Activated CD4-positive, alpha-beta T cell treated with anti-CD3 and anti-CD28 coated beads for 1 hour (primary cell): ENCODE measurements around the gene PPP1R9A.

Source experiments
- DNase-seq: peaks from one replicate; pipeline ENCODE4 v3.0.0-alpha.2; 2020

The PPP1R9A gene

DNA sequence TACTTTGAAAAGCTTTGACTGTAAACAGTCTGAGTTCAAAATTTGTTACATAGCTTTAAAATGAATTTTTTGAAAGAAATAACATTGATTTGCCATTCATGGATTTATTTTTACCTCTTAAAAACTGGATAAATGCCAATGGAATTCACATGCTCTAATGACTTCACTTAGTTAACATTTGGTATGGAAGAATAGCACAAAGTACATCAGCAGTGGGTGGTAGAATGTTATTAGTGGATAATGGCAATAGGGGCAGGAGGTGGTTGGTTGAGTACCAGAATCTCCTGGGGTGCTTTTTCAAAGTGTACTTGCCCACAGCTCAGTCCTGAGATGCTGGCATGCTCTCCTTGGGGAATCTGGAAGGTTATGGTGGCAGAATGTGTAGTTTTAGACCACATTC lies 4.7 kb downstream of the PPP1R9A start:
- no peak for DNase-seq

DNA sequence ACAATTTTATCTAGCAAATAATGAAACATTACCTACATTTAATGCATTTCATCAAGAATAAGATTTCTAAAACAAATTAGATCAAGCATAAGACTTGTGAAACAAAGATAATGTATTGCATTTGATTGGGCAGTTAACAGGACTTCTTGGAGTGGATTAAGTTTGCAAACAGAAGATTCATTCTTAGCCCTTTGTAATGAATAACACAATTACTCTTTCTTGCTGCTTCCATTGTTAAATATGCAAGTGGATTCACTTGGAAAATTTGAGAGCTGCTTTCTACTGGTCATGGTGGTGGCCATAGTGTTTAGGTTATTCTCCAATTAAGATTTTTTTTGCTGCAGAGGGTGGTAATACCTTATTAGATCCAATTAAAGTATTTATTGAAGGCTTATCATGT lies 6.0 kb downstream of the PPP1R9A start:
- no peak for DNase-seq

DNA sequence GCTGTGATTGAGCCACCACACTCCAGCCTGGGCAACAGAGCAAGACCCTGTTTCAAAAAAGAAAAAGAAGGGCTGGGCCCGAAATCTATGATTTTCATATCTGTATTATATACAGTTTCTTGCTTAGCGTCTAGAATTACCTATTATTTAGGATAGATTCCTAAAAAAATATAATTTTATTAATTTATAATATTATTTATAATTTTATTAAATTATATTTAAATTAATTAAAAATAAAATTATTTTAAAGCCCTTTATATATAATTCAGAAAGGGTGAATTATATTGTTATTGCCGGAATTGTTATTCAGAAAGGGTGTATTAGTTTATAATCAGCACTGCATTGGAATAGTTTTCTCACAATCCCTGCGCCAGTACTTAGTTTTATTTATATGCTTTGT lies 14.5 kb downstream of the PPP1R9A start:
- no peak for DNase-seq

DNA sequence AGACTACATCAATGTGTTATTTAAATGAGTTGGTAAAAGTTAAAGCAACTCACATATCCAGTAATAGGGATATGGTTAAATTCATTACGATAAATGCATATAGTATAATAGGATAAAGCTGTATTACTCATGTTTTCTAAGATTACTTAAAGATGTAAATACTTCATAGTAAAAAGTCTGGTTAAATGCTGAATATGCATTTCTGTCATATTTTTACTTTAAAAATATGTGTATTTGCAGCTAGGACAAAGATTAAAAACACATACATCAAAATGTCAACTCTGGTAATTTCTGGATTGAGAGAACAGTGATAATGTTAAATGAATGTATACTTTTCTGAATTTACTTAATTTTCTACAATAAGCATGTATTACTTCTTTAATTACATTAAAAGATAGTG lies 15.1 kb downstream of the PPP1R9A start:
- DNase-seq, result no peak

DNA sequence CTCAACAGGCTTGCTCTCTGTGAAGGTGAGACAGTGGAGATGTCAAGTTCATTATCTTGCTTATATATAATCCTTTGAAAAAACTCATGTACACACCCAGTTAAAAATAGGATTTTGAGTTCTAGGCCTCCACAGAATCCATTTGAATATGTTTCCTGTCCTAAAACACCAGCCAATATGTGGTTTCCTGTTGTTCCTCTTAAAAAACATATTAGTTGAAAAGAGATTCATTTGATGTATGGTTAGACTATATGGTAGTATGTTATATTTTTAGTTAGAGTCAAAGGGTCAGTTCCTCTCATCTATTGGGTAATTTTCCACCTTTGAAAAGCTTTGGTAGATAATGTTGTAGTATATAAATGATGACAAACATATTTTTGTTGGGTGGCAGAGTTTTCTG lies 16.0 kb downstream of the PPP1R9A start:
- no peak for DNase-seq

DNA sequence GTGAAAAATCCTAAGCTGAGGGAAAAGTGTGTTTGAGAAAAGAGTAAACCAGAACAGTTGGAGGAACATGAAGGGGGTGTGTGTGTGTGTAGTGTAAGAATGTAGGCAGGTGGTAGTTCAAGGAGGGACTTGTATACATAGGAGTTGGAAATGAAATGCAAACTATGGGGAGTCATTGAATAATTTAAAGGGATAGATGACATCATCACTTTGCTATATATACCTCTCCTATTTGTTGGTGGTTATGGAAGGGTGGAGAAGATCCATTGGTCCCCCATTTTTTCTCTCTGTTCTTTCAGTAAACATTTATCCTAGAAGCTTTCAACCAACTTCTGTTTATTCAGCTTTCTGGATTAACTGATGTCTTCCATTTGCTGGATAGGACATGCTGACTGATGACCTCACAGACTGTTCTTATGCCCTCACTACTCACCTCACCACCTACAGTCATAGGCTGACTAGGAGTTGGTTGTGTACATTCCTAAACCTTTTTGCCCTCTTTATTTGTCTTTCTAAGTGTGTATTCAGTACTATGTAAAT lies 20.8 kb downstream of the PPP1R9A start:
- DNase-seq, result no peak

DNA sequence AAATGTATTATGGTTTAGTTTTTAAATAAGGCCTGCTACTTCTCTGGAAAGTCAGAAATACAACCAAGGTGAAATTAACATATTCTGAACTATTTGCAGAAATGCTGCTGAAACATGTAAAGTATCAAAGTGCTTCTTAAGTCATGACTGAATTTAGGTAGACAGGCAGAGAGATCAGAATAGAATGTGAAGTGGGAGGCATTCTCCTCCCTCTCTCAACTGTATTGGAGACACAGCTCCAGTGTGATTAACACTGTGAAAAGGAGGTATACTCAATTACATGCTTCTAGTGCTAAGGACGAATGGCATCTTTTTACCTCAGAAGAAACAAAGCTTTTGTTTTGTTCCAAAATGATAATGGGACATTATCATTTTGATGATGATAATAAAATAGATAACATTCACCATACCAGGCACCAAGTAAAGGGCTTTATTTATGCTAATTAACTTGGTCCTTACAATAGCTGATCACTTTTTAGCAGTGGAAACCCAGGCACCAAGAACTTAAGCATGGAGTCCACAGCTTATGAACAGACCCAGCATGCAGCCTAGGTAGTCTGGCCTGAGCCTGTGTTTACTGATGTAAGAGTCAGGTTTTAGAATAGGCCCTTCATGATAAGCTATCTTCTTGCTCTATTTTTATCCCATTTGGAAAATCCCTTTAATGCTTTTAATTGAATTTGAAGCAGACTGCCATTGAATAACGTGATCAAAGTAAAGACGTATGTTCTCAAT lies 26.0 kb downstream of the PPP1R9A start:
- DNase-seq, result no peak

DNA sequence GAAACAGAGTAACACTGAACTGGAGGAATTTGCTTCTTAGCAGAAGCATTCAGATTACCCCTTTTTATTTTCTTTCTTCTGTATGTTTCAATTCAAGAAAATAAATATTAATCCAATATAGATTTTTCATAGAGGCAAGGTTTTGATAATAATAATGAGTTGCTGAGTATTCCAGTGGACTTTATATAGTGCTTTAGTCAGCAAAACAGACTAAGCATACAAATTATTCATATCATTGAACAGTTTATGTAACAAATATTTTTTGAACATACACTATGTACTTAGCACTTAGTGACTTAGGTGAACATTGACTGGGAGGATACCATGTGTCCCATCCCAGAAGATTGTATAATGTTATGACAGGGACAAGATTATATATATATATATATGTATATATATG lies 32.0 kb downstream of the PPP1R9A start:
- DNase-seq, result no peak

DNA sequence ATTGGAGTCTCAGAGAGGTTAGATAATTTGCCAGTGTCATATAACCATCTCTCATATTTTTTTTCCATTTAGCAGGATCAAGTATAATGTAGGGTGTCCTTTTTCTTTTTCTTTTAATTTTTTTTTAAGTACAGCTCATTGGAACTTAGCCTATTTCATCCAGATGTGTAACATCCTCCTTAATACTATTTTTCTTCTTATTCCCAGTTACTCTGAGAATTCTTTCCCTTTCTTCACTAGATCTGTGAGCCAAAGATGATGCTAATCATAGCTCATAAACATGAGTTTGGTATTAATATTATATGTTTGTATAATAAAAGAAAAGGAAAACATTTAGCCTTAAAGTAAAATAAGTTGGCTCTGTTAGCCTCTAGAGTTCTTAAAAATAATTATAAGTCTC lies 32.8 kb downstream of the PPP1R9A start:
- no peak for DNase-seq

DNA sequence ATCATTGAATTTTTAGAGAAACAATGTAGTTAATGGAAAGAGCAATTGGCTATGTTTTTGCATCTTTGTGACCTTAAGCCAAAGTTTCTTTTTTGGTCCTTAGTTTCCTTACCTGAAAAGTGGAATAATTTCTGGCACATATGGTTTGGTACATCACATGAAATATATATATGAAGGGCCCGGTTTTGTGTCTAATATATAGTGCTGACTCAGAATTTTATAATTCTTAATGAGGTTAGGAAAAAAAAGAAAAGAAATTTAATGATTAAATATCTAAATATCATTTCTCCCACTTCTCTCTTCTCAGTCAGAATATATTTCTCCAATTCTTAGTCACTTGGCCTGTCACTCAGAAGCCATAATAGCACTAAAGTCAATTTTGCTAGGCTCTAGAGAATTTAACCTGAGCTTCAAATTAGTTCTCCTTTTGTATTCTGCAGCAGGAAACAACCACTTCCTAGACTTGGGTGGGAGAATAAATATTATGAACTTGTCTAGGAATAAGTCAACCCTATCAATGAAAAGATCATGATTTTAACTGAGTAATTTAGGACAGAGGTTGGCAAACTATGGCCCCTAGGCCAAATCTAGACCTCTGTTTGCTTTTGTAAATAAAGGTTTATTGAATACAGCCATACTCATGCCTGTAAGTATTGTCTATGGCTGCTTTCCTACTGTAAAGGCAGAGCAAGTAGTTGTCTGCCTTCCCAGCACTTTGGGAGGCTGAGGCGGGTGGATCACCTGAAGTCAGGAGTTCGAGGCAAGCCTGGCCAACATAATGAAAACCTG lies 34.6 kb downstream of the PPP1R9A start:
- no peak for DNase-seq

DNA sequence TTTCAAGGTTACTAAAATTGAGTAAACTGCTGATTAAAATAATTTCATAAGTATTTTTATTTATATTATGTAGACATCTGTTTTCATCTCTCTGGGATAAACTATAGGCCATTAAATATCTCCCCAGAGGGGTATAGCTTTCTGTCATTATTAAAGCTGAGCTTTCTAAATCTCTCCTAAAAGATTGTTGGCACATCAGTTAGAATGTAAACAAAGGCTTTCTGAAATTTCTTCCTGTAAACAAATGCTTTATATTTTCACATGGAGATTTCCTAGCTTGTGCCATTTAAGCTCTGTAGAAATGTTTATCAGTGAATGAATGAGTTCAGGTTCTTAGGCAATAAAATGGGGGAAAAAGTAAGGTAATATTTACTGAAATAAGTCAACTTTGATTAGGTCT lies 35.7 kb downstream of the PPP1R9A start:
- no peak for DNase-seq

DNA sequence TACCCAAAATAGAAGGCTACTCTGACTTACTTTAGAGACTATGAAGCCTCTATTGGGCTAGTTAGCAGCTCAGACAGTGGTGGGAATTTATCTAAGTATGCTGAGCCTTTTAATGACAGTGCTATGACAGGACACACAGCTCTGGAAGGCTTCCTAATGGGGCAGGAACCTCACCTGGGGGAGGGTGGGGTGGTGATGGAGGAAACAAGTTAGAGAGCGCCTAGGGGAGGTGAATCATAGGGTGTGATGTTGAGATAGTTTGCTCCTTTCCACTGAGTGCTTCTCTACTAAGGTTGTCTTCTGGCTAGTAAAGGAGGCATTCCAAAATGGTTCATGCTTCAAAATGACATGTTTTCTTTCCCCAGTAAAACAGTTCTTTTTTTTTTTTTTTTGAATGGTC lies 42.1 kb downstream of the PPP1R9A start:
- DNase-seq, result no peak

DNA sequence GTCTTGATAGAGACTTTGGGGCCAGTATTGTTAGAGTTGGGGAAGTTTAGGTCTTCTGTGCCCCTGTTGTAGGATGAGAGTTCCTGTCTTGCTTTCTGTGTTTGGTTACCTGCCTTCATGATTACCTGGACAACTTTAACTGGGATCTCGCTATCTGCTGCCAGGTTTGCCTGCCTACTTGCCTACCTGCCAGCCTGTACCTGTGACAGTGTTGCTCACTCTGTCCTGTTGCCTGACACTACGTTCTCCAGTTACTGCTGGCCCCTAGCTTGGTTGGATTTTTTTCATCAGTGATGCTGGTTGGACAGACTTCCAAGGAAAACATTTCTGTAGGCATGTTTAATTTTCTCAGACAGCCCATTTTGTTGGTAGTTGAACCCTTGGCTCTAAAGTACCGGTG lies 48.4 kb downstream of the PPP1R9A start:
- DNase-seq, result no peak

DNA sequence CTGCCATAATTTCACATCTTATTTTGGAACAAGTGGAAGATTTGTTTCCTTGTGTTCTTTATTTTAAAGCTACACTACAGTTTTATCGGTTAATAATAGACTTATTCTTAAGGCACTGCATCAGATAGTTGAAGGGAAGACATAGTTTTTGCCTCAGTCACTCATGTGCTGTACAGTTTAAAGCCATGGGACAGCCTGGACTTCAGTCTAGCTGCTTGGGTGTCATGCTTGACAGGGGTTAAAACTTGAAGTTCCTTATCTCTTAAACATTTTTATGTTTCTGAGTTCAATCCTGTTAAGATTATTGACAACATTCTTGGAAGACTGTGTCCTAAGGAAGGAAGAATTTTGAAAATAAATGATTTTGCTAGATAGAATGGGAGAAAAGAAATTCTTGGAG lies 49.7 kb downstream of the PPP1R9A start:
- DNase-seq, result no peak

DNA sequence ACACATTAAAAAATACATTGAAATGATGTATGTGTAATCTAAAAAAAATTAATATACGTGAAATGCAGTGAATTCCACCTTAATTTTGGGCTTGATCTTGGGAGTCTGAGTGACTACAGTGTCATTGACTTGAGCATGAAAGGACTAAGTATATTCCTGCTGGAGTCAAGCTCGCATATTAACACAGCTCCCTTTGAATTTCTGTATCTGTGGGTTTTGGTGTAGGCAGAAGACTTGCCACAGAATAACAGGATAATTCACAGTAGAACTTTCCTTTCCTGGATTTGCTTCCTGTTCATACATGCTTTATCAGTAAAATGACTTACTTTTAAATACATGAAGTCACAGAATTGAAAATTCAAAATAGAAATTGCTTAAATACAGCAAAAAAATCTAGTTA lies 55.3 kb downstream of the PPP1R9A start:
- no peak for DNase-seq

DNA sequence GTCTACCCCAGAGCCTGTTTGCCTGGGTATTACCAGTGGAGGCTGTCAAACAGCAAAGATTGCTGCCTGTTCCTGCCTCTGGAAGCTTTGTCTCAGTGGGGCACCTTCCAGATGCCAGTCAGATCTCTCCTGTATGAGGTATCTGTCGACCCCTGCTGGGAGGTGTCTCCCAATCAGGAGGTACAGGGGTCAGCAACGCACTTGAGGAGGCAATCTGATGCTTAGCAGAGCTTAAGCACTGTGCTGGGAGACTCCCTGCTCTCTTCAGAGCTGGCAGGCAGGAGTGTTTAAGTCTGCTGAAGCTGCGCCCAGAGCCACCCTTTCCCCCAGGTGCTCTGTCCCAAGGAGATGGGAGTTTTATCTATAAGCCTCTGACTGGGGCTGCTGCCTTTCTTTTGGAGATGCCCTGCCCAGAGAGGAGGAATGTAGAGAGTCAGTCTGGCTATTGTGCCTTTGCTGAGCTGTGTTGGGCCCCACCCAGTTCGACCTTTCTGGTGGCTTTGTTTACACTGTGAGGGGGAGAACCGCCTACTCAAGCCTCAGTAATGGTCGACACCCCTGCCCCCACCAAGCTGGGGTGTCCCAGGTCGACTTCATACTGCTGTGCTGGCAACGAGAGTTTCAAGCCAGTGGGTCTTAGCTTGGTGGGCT lies 62.2 kb downstream of the PPP1R9A start:
- no peak for DNase-seq

DNA sequence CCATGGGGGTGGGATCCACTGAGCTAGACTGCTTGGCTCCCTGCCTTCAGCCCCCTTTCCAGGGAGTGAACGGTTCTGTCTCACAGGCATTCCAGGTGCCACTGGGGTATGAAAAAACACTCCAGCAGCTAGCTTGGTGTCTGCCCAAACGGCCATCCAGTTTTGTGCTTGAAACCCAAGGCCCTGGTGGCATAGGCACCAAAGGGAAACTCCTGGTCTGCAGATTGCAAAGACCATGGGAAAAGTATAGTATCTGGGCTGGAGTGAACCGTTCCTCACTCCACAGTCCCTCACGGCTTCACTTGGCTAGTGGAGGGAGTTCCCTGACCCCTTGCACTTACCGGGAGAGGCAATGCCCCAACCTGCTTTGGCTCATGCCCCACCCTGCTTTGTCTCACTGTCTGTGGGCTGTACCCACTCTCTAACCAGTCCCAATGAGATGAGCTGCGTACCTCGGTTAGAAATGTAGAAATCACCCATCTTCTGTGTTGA lies 62.7 kb downstream of the PPP1R9A start:
- no peak for DNase-seq

DNA sequence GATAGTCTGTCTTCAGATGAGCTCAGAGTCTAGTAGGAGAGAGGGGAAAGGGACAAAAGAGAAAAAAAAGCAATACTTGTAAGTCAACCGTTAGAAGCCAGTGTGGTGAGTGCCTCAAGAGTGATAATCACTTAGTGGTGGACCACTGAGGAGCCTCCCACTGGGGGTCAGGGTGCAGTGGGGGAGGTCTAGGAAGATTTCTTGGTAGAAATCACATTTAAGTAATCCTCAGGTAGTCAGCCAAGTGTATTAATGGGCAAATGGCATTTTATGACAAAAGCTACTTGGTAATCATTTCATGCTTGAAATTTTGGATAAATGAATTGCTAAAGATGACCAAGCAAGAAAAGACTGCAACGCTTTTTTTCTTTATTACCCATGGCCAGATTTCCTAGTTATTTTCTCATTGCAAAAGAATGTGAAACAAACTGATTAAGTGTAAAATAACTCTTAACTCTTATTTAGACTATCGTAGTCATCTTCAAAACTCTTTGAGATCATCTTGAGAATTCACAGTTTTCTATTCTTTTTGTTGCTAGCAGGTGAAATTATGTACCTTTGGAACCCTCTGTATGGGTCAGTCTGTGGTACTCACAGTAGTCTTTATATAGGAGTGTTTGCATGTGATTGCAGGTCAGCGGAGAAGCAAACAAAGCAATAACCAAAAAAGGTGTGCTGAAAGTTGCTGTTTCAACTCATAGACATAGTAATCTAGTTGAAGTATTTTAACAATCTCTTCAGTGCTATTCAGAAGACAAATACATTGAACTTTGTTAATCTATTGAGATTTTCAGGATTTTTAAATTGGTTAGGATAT lies 63.9 kb downstream of the PPP1R9A start:
- no peak for DNase-seq

DNA sequence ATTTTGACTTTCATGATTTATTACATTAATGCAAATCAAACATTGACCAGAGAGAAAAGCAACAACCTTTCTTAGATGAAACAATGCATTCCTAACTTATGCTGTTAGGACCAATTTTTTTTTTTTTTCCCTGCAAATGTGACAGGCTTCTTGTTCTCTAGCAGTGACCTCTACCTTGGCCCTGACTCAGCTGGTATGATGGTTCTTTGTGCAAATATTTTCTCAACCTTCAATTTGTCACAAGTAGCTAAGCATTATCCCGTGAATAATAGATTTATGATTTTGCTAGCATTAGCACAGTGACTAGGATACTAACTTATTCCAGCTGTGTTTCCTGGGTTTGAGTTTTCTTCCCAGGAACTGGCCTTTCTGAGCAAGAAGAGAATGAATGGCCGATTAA lies 64.9 kb downstream of the PPP1R9A start:
- DNase-seq, result no peak

DNA sequence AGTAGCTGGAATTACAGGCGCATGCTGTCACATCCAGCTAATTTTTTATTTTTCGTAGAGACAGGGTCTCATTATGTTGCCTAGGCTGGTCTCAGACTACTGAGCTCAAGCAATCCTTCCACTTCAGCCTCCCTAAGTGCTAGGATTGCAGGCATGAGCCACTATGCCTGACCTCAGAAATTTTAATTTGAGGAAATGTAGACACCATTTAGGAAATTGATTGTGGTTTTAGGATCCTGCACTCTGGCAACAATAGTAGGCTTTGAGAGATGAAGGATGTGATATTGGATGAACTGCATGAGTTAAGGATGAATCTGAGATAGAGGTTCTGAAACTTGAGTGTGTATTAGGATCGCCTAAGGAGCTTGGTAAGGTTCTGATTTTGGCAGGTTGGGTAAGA lies 66.5 kb downstream of the PPP1R9A start:
- DNase-seq, result no peak

DNA sequence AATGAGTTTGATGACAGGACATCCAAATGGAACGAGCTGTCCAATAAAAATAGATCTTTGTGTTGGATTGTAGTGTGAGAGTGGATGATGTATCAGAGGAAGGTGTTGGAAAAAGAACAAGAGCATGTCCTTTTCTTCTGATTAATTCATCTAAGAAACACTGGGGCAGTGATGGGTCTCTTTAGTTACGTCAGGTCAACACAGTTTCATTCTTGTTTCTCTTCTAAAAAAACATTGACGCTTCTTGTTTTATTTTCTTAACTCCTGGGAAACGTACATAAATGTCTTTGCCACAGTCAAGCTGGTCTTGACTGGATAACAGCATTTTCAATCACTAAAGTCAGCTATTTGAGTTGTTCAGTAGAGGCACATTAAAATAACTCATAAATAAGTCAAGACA lies 67.0 kb downstream of the PPP1R9A start:
- DNase-seq, result no peak

DNA sequence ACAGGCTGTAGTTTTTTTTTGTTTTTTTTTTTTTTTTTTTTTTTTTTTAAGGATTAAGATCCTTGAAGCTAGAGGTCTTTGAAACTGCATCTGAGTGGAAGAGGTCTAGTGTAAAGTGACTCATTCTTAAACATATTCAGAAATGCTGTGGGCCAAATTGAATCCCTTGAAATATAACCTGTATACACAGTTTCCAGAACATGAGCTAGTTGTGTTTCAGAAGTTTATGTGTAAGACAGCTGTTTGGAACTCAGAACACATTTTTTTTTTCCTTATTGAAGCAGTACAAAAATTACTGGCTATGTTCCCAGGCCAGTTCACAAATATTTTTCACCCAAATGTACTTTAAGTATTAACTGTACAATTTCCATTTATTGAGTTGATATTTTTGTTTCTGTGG lies 67.9 kb downstream of the PPP1R9A start:
- DNase-seq, result no peak
